OCI-LY3 (cell line): ENCODE results near the gene ACTG1.

Source experiments
- H2AFZ ChIP-seq: fragments of 200-600, 300-600 bp; shearing (Covaris generic); 2 replicates; pipeline ENCODE4 v1.6.0; 2014; ENCODE audit warnings: antibody characterized with exemption, low read depth, low read length
- H3K27ac ChIP-seq: fragments of 200-600, 300-600 bp; sonication (generic); 2 replicates; pipeline ENCODE4 v1.5.1; 2014; ENCODE audit warnings: mild to moderate bottlenecking, low read length, moderate library complexity, mixed read lengths
- H3K27me3 ChIP-seq: fragments of 200-600, 300-600 bp; sonication (generic); 2 replicates; pipeline ENCODE4 v1.6.1; 2014; ENCODE audit warnings: low read depth, low read length, mixed read lengths
- H3K36me3 ChIP-seq: fragments of 200-600, 300-600 bp; sonication (generic); replicated peaks from 2 replicates; pipeline ENCODE3; 2014; ENCODE audit warnings: low read depth, low read length, mixed read lengths
- H3K4me1 ChIP-seq: fragments of 300-600, 200-600 bp; sonication (generic); 2 replicates; pipeline ENCODE4 v1.6.1; 2014; ENCODE audit warnings: low read length, mixed read lengths
- H3K4me2 ChIP-seq: fragments of 200-600, 300-600 bp; sonication (generic); 2 replicates; pipeline ENCODE4 v1.6.1; 2014; ENCODE audit warnings: low read length, mixed read lengths
- H3K4me3 ChIP-seq: fragments of 300-600, 200-600 bp; sonication (generic); 2 replicates; pipeline ENCODE4 v1.5.1; 2014; ENCODE audit warnings: antibody characterized with exemption, mild to moderate bottlenecking, low read length, moderate library complexity
- H3K79me2 ChIP-seq: fragments of 300-600, 200-600 bp; shearing (Covaris generic); 2 replicates; pipeline ENCODE4 v1.6.1; 2014; ENCODE audit warnings: mild to moderate bottlenecking, low read length, mixed read lengths
- H3K9ac ChIP-seq: fragments of 300-600, 200-600 bp; shearing (Covaris generic); 2 replicates; pipeline ENCODE4 v1.6.0; 2014; ENCODE audit warnings: mild to moderate bottlenecking, low read length, moderate library complexity
- H3K9me3 ChIP-seq: fragments of 200-600, 300-600 bp; shearing (Covaris generic); 2 replicates; pipeline ENCODE4 v1.6.1; 2014; ENCODE audit warnings: low read length, mixed read lengths; ENCODE audit not compliant: insufficient read depth
- H4K20me1 ChIP-seq: fragments of 200-600, 300-600 bp; sonication (generic); 2 replicates; pipeline ENCODE4 v1.6.1; 2016; ENCODE audit warnings: low read length, mixed read lengths; ENCODE audit not compliant: insufficient read depth
- CTCF ChIP-seq: fragments of 200-600, 300-600 bp; sonication (generic); IDR thresholded peaks from 2 replicates; pipeline ENCODE4 v1.5.1; 2014; ENCODE audit warnings: antibody characterized with exemption, low read length, low read depth
- EZH2phosphoT487 ChIP-seq: fragments of 200-600 bp; shearing (Covaris generic); IDR thresholded peaks from 2 replicates; pipeline ENCODE4 v1.6.1; 2018; ENCODE audit warnings: antibody characterized with exemption, mixed run types, low read depth

ACTG1 gene

GRCh38 chr17:81489012-81489997, 23.3 kb downstream of the ACTG1 start:
- no peaks in the 10 kb centered on the region for H3K9me3 ChIP-seq
- no peaks in the 10 kb centered on the region for H3K79me2 ChIP-seq
- H3K27me3 ChIP-seq, result no peaks in the 10 kb centered on the region; the same call in 1 of the 2 replicates
- no peak overlapping the region for H3K27ac ChIP-seq
- no peak for TF ChIP-seq EZH2phosphoT487
- no peak for TF ChIP-seq CTCF
- H3K9ac ChIP-seq, result no peak overlapping the region
- H3K4me2 ChIP-seq, result no peak overlapping the region
- peaks cover 9% of the 10 kb centered on the region; the same call in 1 of the 2 replicates for H3K4me1 ChIP-seq
- no peaks in the 10 kb centered on the region for H3K36me3 ChIP-seq
- H3K4me3 ChIP-seq, result no peak overlapping the region
- H2AFZ ChIP-seq, result no peak overlapping the region
- H4K20me1 ChIP-seq, result no peaks in the 10 kb centered on the region

- Histone ChIP-seq H3K4me3 (peak overlapping the region; percentile 76), H3K36me3 (no peaks in the 10 kb centered on the region), H2AFZ (no peak overlapping the region), H3K27ac (peak overlapping the region; percentile 21; the same call in 1 of the 2 replicates), H3K9ac (peak overlapping the region; percentile 76), H3K9me3 (no peaks in the 10 kb centered on the region), H3K79me2 (no peaks in the 10 kb centered on the region), H3K4me1 (peaks cover 14% of the 10 kb centered on the region), H4K20me1 (no peaks in the 10 kb centered on the region), H3K27me3 (no peaks in the 10 kb centered on the region; the same call in 1 of the 2 replicates), H3K4me2 (peak overlapping the region; percentile 54)
- no peak for TF ChIP-seq CTCF
- no peak for TF ChIP-seq EZH2phosphoT487
Measured at GRCh38 chr17:81488276-81488860, 24.2 kb downstream of the ACTG1 start.

GRCh38 chr17:81487487-81488275, 24.9 kb downstream of the ACTG1 start:
- Histone ChIP-seq H4K20me1 (no peaks in the 10 kb centered on the region), H3K9ac (peak overlapping the region; percentile 76), H3K4me3 (peak overlapping the region; percentile 76), H3K27ac (peak overlapping the region; percentile 21; the same call in 1 of the 2 replicates), H3K27me3 (no peaks in the 10 kb centered on the region; the same call in 1 of the 2 replicates), H2AFZ (no peak overlapping the region), H3K36me3 (no peaks in the 10 kb centered on the region), H3K9me3 (no peaks in the 10 kb centered on the region), H3K4me2 (peak overlapping the region; percentile 54), H3K79me2 (no peaks in the 10 kb centered on the region), H3K4me1 (peaks cover 20% of the 10 kb centered on the region)
- TF ChIP-seq EZH2phosphoT487 (no peak), CTCF (no peak)
